GM19372 (cell line): ENCODE results near the gene TRIO.

Source experiments
- ATAC-seq: cut with Tn5 transposase; IDR thresholded peaks from one replicate; pipeline ENCODE4 v1.9.1; 2021; ENCODE audit warnings: mild to moderate bottlenecking, low read depth, moderate library complexity; ENCODE audit not compliant: unreplicated experiment

Gene TRIO

DNA sequence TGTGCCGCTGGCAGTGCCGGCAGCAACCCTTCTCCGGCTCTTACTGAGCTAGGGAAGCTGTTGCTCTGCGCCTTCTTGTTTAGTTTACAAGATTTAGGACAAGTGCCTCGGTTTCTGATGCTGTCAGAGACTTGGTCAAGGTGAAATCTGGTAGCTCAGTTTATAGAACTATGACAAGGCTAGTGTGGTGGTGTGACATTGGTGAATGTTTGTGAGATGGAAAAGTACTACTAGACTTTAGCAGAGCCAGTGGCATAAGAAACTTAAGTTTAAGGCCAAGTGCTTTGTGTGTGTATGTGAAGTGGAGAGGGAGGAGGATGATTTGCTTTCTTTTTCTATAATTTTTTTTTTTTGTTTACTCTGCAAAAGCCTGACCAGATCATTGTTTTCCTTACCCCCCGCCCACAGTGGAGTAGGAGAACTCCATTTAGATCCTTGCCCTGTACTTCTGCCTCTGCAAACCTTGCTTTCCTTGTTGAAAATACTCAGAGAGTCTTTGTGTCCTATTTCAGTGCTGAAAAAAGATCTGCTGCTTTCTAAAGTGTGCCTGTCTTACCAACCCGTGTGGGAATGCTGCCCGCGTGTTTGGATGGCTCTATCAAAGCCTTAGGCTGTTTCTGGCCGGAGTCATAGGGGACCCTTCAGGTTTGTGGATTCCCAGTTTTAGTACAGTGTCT lies 75.9 kb downstream of the TRIO start:
- no peak for ATAC-seq

DNA sequence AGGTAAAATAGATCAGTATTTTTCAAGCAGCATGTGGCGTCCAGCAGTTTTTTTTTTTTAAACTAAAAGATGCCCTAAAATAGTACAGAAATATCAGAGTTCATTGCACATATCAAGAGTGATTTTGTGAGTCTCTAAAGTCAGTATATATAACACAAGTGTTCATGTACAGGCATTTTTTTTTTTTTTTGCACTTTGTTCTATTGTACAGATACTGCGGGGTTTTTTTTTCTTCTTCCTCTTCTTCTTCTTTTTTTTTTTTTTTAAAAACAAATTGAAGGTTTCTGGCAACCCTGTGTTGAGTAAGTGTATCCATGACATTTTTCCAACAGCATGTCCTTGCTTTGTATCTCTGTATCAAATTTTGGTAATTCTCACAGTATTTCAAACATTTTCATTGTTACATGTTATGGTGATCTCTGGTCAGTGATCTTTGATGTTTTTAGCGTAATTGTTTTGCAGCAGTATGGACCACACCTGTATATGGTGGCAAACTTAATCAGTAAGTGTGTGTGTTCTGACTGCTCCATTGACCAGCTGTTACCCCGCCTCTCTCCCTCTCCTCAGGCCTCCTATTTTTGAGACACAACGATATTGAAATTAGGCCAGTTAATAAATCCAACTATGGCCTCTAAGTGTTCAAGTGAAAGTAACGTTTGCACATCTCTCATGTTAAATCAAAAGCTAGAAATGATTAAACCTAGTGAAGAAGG lies 76.8 kb downstream of the TRIO start:
- ATAC-seq = no peak

DNA sequence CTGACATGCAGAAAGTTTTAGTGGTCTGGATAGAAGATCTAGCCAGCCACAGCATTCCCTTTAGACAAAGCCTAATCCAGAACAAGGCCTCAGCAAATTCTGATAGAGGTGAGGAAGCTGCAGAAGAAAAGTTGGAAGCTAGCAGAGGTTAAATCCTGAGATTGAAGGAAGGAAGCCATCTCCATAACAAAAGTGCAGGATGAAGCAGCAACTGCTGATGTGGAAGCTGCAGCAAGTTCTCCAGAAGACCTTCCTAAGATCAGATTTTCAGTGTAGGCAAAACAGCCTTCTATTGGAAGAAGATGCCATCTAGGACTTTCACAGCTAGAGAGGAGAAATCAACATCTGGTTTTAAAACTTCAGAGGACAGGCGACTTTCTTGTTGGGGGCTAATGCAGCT lies 77.5 kb downstream of the TRIO start:
- ATAC-seq = no peak

DNA sequence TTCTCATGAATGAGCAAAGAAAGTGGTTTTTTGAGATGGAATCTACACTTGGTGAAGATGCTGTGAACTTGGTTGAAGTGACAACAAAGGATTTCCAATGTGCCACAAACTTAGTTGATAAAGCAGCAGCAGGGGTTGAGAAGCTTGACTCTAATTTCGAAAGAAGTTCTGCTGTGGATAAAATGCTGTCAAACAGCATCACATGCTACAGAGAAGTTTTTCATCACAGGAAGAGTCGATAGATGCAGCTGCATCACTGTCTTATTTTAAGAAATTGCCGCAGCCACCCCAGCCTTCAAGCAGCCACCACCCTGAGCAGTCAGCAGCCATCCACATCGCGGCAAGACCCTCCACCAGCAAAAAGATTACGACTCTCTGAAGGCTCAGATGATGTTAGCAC lies 78.6 kb downstream of the TRIO start:
- no peak for ATAC-seq

DNA sequence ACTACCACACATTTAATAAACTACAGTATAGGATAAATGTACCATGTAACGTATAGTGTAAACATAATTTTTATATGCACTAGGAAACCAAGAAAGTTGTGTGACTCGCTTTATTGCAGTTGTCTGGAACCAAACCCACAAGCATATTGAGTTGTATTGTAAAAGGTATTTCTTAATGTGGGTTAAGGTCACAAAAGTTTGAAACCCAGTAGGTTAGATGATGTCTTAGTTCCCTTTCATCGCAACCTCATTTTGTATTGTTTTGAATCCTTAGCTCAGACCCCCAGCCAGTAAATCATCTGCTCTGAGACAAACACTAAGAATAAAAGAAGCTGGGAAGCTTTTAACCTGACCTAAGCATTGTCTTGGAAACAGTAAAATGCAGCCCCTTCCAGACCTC lies 79.1 kb downstream of the TRIO start:
- ATAC-seq = no peak

DNA sequence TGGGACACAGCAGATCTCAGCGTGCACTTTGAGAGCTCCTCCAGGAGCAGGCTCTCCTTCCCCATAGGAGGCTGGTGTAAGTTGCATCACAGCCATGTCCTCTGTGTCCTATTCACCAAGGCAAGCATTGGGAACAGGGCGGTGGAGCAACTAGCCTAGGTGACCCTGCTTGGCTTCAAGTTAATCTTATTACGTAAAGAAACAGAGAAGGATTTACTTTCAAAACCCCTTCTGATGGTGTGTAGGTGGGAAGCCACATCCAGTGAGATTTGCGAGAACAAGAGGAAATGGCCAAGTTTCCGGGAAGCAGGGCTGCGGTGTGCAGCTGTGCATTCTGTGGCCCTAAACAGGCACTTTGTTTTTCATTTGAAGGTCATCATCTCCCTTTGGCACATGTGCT lies 80.2 kb downstream of the TRIO start:
- ATAC-seq = no peak

DNA sequence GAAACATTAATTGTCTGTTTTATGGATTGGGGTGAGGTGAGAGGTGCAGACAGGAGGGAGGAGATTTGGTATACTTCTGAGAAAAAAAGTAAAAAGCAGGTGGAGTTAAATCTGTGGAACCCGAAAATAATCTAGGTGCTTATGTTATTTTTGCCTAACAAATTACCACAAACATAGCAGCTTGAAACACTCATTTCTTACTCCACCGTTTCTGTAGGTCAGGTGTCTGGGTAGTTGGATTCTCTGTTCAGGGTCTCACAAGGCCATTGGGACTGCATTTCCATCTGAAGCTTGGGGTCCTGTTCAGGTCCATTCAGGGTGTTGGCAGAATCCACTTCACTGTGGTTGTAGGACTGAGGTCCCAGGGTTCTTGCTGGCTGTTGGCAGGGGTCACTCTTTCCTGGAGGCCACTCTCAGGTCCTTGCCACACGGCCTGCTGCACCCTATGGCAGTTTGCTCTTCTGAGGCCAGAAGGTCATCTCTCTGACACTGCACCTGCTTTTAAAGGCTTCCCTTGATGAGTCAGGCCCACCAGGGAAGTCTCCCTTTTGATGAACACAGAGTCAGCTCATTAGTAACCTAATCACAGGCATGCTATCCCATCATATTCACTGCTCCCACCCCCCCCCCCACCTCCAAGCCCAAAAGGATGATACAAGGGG lies 82.2 kb downstream of the TRIO start:
- ATAC-seq = no peak

DNA sequence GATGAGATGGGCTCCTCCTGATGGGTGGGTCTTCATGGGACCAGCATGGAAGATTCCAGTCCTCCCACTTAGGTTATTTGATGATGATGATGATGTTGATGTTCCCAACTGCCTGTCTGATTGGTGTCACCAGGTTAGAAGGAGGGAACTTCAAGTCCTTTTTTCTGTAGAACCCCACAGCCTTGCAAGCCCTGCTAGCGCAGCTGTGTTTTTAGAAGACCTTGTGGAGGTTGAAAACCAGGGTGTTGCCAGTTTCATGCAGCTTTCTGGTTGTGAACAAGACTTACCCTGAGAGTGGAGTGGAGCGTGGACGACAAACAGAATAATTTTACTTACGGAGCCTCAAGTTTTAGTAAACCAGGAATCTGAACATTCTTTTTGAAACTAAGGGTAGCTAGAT lies 83.0 kb downstream of the TRIO start:
- ATAC-seq = no peak

- ATAC-seq = no peak
These were observed 83.4 kb downstream of the TRIO start for GRCh38 chr5:14226554-14226953.

GRCh38 chr5:14226992-14227391 lies 83.8 kb downstream of the TRIO start:
- ATAC-seq = no peak

DNA sequence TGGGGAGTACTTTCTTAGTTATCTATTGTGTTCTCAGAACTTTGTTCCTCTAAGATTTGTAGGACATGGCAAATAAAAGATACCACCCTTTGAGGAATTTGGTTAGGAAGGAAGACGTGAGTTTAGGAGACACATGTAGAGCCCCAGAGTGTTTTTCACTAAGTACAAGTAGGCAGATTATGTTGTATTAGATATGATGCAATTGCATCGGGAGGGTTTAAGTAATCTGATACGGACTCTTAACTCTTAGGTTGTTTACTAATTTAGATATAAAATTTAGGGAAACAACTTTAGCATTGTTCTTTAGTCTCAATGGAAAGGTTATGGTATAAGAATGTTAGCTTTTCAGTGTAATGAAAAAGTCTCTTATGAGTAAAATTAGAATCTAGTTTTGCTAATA lies 84.4 kb downstream of the TRIO start:
- ATAC-seq = no peak

GRCh38 chr5:14228219-14228618 lies 85.1 kb downstream of the TRIO start:
- no peak for ATAC-seq

DNA sequence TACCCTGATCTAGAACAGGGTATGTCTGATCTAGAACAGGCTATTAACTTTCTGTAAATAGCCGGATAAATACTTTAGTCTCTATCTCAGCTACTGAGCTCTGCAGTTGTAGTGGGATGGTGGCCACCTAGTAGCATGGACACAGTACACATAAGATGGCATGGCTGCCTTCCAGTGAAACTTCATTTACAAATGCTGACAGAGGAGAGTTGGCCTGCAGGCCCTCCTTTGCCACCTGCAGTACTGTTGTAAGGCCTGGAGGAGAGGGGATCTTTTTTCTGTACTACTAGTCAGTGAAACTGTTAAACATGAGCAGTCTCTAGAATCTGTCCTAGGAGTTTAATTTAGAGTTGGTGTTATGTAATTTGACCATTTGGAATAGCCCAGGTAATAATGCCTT lies 86.0 kb downstream of the TRIO start:
- ATAC-seq = no peak

DNA sequence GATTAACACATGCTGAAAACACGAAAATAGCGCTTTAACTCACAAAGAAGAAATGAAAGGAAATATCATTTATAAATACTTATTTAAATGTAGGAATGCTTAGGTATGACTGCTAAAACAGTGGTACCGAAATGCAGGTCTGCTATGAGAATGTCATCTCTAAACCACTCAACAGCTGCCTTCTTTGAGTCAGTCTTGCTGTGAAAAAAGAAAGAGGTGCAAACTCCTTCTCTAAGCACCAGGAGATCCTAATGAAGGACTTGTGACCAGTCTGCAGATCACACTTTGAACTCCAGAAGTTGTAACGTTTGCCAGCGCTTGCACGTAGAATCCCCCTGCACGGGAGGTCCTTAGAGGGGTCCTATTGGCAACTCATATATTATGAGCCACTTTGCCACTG lies 86.6 kb downstream of the TRIO start:
- no peak for ATAC-seq

DNA sequence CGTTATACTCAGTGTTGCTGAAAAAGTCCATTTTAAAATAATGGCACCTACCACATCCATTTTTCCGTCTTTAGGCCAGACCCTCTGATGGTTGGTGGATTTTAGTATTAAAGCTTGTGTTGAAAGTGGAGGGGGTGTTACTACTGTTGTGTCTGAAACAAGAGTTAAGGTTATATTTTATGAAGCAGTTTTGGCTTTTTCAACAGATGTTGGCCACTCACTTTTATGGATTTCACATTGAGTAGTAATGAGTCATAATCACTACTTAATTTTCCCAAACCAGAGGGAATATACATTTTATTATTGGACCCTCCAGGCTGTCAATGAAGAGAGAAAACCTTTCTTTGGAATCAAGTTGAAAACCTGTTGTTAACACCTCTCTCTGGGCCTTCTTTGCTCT lies 88.0 kb downstream of the TRIO start:
- no peak for ATAC-seq

- no peak for ATAC-seq
These were observed 88.7 kb downstream of the TRIO start for GRCh38 chr5:14231890-14232289.

DNA sequence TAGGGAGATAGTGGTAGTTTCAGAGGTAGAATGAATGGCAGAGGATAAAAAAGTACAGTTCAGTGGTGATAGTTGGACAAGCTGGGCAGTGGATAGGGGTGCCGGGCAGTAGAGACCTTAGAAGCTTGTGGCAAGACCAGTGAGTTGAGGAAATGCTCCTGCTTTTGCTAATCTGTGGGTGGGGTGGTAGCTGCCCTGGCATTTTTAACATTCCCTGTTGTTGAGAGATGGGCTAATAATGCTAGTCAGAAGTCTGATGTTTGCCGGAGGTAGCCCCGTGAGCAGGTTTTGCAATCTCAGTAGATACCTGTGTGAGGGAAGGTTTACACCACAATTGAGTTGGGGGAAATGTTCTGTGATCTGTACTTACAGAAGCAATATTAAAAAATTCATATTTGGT lies 91.1 kb downstream of the TRIO start:
- no peak for ATAC-seq

- ATAC-seq = no peak
These were observed 92.7 kb downstream of the TRIO start for GRCh38 chr5:14235872-14236271.

DNA sequence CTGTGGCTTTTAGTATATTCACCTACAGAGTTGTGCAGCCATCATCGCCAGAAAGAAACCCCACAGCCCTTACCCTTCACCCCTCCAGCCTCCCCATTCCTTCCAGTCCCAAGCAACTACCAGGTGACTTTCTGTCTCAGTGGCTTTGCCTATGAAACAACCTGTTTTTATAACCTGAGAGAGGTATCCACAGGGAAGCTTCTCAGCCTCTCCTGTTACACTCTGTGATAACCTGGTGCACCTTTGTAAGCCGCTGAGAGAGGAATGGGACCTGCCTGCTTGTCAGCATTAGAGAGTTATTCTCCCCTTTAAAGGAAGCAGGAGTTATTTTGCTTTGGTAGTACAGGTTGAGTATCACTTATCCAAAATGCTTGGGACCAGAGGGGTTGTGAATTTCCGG lies 93.6 kb downstream of the TRIO start:
- ATAC-seq = no peak

- ATAC-seq = no peak
These were observed 94.4 kb downstream of the TRIO start for GRCh38 chr5:14237317-14238086.

- ATAC-seq = no peak
These were observed 95.1 kb downstream of the TRIO start for GRCh38 chr5:14238272-14238671.
